HepG2 (cell line): ENCODE measurements around the gene DDX39B. TPM values are rescaled to one million over a fixed set of nuclear protein-coding genes. Genes with fewer than 3 reads are reported as not detected.
A peak's percentile ranks its signal among the peaks of the same experiment; 100 is the strongest.

ENCODE experiments used
- ELF3 ChIP-seq: IDR thresholded peaks from 2 replicates; pipeline ENCODE4 v1.6.1; 2016; ENCODE audit warnings: missing genetic modification reagents, missing compliant biosample characterization
- ETV5 ChIP-seq: IDR thresholded peaks from 2 replicates; pipeline ENCODE4 v1.6.1; 2018; ENCODE audit warnings: missing biosample characterization, missing genetic modification reagents, inconsistent platforms, borderline replicate concordance
- FOSL2 ChIP-seq: sonication (generic); formaldehyde crosslinking; IDR thresholded peaks from 2 replicates; pipeline ENCODE4 v1.4.0; 2020; ENCODE audit warnings: missing genetic modification reagents
- JUN ChIP-seq: sonication (generic); formaldehyde crosslinking; IDR thresholded peaks from 2 replicates; pipeline ENCODE4 v1.4.0; 2020; ENCODE audit warnings: mild to moderate bottlenecking, missing genetic modification reagents
- POLR2G ChIP-seq: fragments of 200-400 bp; formaldehyde crosslinking; IDR thresholded peaks from 2 replicates; pipeline ENCODE4 v1.6.1; 2018; ENCODE audit warnings: mild to moderate bottlenecking, low read depth, low read length, moderate library complexity
- RARA ChIP-seq: IDR thresholded peaks from 2 replicates; pipeline ENCODE4 v1.6.1; 2016; ENCODE audit warnings: missing genetic modification reagents, missing compliant biosample characterization
- TEAD3 ChIP-seq: optimal IDR thresholded peaks from 2 replicates; pipeline ENCODE3; 2016; ENCODE audit warnings: borderline replicate concordance
- polyA plus RNA-seq, 8 experiments: library from polyadenylated mRNA; depleted of rRNA in 3 of 8; stranded (reverse) in 7 of 8; unstranded in 1 of 8; fragments of >200 nt; fragmentation: Illumina TruSeq in 4 of 8; extraction: Trizol in 4 of 8; gene quantifications; 2 replicates each; pipeline versions ENCODE4 v1.2.1 to v1.2.3, GENCODE V29; 2011 to 2016; ENCODE audit warnings: low read depth in 4 of 8, missing spikeins in 1 of 8, mixed read lengths in 1 of 8; ENCODE audit not compliant: insufficient read depth in 1 of 8
- total RNA-seq, 5 experiments: library from RNA; depleted of rRNA; stranded (reverse); fragments of >200 nt; fragmentation: Illumina TruSeq; extraction: Trizol; gene quantifications; 2 replicates each; pipeline ENCODE4 v1.2.3, GENCODE V29; 2016; ENCODE audit warnings: low read depth in 1 of 5
- TF ChIP-seq, protein P1 (sequence below): sonication (generic); formaldehyde crosslinking; IDR thresholded peaks from 2 replicates; pipeline ENCODE4 v1.5.1; 2020; ENCODE audit warnings: mild to moderate bottlenecking, moderate library complexity, missing genetic modification reagents
- TF ChIP-seq, protein P2 (sequence below): sonication (generic); formaldehyde crosslinking; conservative IDR thresholded peaks from 2 replicates; pipeline ENCODE4 v1.4.0; 2020; ENCODE audit warnings: mild to moderate bottlenecking, missing genetic modification reagents, moderate library complexity
- TF ChIP-seq, protein P3 (sequence below): sonication (generic); formaldehyde crosslinking; IDR thresholded peaks from 2 replicates; pipeline ENCODE4 v1.8.0; 2022; ENCODE audit warnings: mild to moderate bottlenecking, missing genetic modification reagents, moderate library complexity
- TF ChIP-seq, protein P4 (sequence below): sonication (generic); formaldehyde crosslinking; IDR thresholded peaks from 2 replicates; pipeline ENCODE4 v1.5.1; 2020; ENCODE audit warnings: mild to moderate bottlenecking, missing genetic modification reagents, moderate library complexity

Gene DDX39B
- total and polyA plus RNA-seq, 2 of the 13 experiments (the other 11 are each of a cell fraction or from before 2014, with no cell fraction given), result 570 to 678 TPM

DNA sequence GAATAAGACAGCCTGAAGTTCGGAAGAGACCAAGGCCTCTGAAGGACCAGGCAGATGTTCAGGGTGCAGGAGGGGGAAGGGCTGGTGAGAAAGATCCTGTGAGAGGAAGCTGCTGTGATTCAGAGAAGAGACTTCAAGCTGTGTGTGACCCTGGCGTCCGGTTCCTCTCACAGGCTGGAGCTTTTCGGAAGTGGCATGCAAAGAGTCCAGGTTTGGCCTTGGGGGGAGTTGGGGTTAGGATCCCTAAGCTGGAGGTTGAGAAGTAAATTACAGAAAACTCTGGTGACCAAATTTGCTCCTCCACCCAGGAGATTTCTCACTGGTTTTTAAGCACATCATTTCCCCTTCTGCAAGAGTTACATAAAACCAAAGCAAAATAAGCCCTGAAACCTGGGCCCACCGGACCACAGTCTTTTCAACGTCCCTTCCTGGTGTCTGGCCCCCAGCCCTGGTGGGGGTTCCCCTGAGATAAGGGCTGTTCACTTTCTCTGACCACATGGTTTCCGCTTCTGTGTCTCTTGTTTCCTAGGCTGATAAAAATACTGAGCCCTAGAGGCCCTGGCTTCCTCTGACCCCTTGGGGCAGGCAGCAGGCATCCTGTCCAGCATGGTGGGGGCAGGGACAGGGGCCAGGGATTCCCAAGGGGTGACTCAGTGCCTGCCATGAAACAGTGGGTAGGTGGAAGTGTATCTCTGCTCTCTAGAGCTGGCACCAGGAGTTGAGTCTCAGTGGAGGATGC lies 18.3 kb upstream of the DDX39B start (continued):
- TF ChIP-seq FOSL2 (CRISPR knock-in tag) (peak; percentile 90), TEAD3 (peak; percentile 76), JUN (CRISPR knock-in tag) (peak; percentile 67), ETV5 (CRISPR knock-in tag) (peak; percentile 56; the same call in 1 of the 2 replicates), ELF3 (CRISPR knock-in tag) (0 out of 2 replicates have a peak, but pooled peaks have one; percentile 18), POLR2G (peak; percentile 11; the same call in 1 of the 2 replicates), RARA (CRISPR knock-in tag) (peak; percentile 42; the same call in 1 of the 2 replicates)
- TF ChIP-seq, protein P1, sequence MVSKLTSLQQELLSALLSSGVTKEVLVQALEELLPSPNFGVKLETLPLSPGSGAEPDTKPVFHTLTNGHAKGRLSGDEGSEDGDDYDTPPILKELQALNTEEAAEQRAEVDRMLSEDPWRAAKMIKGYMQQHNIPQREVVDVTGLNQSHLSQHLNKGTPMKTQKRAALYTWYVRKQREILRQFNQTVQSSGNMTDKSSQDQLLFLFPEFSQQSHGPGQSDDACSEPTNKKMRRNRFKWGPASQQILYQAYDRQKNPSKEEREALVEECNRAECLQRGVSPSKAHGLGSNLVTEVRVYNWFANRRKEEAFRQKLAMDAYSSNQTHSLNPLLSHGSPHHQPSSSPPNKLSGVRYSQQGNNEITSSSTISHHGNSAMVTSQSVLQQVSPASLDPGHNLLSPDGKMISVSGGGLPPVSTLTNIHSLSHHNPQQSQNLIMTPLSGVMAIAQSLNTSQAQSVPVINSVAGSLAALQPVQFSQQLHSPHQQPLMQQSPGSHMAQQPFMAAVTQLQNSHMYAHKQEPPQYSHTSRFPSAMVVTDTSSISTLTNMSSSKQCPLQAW (CRISPR knock-in tag), result no peak
- TF ChIP-seq, protein P2, sequence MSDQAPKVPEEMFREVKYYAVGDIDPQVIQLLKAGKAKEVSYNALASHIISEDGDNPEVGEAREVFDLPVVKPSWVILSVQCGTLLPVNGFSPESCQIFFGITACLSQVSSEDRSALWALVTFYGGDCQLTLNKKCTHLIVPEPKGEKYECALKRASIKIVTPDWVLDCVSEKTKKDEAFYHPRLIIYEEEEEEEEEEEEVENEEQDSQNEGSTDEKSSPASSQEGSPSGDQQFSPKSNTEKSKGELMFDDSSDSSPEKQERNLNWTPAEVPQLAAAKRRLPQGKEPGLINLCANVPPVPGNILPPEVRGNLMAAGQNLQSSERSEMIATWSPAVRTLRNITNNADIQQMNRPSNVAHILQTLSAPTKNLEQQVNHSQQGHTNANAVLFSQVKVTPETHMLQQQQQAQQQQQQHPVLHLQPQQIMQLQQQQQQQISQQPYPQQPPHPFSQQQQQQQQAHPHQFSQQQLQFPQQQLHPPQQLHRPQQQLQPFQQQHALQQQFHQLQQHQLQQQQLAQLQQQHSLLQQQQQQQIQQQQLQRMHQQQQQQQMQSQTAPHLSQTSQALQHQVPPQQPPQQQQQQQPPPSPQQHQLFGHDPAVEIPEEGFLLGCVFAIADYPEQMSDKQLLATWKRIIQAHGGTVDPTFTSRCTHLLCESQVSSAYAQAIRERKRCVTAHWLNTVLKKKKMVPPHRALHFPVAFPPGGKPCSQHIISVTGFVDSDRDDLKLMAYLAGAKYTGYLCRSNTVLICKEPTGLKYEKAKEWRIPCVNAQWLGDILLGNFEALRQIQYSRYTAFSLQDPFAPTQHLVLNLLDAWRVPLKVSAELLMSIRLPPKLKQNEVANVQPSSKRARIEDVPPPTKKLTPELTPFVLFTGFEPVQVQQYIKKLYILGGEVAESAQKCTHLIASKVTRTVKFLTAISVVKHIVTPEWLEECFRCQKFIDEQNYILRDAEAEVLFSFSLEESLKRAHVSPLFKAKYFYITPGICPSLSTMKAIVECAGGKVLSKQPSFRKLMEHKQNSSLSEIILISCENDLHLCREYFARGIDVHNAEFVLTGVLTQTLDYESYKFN (CRISPR knock-in tag), result 0 out of 2 replicates have a peak, but pooled peaks have one; percentile 14
- TF ChIP-seq, protein P3, sequence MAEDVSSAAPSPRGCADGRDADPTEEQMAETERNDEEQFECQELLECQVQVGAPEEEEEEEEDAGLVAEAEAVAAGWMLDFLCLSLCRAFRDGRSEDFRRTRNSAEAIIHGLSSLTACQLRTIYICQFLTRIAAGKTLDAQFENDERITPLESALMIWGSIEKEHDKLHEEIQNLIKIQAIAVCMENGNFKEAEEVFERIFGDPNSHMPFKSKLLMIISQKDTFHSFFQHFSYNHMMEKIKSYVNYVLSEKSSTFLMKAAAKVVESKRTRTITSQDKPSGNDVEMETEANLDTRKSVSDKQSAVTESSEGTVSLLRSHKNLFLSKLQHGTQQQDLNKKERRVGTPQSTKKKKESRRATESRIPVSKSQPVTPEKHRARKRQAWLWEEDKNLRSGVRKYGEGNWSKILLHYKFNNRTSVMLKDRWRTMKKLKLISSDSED (CRISPR knock-in tag), result 0 out of 2 replicates have a peak, but pooled peaks have one; percentile 36
- TF ChIP-seq, protein P4, sequence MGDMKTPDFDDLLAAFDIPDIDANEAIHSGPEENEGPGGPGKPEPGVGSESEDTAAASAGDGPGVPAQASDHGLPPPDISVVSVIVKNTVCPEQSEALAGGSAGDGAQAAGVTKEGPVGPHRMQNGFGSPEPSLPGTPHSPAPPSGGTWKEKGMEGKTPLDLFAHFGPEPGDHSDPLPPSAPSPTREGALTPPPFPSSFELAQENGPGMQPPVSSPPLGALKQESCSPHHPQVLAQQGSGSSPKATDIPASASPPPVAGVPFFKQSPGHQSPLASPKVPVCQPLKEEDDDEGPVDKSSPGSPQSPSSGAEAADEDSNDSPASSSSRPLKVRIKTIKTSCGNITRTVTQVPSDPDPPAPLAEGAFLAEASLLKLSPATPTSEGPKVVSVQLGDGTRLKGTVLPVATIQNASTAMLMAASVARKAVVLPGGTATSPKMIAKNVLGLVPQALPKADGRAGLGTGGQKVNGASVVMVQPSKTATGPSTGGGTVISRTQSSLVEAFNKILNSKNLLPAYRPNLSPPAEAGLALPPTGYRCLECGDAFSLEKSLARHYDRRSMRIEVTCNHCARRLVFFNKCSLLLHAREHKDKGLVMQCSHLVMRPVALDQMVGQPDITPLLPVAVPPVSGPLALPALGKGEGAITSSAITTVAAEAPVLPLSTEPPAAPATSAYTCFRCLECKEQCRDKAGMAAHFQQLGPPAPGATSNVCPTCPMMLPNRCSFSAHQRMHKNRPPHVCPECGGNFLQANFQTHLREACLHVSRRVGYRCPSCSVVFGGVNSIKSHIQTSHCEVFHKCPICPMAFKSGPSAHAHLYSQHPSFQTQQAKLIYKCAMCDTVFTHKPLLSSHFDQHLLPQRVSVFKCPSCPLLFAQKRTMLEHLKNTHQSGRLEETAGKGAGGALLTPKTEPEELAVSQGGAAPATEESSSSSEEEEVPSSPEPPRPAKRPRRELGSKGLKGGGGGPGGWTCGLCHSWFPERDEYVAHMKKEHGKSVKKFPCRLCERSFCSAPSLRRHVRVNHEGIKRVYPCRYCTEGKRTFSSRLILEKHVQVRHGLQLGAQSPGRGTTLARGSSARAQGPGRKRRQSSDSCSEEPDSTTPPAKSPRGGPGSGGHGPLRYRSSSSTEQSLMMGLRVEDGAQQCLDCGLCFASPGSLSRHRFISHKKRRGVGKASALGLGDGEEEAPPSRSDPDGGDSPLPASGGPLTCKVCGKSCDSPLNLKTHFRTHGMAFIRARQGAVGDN (CRISPR knock-in tag), result peak; percentile 37
